Activated T-helper 1 cell treated with anti-CD3 and anti-CD28 coated beads, Interleukin-12 subunit alpha, Interleukin-12 subunit beta, Interleukin-2, Interleukin-4 antibody, amounts not matched to agents 30 ng/mL and 10 ng/mL and 1 ng/mL, durations not matched to agents 14 hours and 24 hours and 36 hours (primary cell): Measurements from ENCODE around the gene NEK9. TPM values are rescaled to one million over a fixed set of nuclear protein-coding genes. Genes with fewer than 3 reads are reported as not detected.
"Not testable (repeated sequence)": the region's sequence is repeated elsewhere in the genome, so short reads cannot be mapped to it uniquely, and the experiment has no call there.

Experiments
- DNase-seq: peaks from one replicate; pipeline ENCODE4 v3.0.0; 2021; ENCODE audit warnings: low spot score
- H3K27ac Mint-ChIP-seq: one replicate; pipeline ENCODE4 v1.8.0; 2021; ENCODE audit warnings: mild to moderate bottlenecking, mixed read lengths
- H3K27me3 Mint-ChIP-seq: one replicate; pipeline ENCODE4 v1.8.0; 2022; ENCODE audit warnings: mild to moderate bottlenecking, moderate library complexity, mixed read lengths; ENCODE audit not compliant: insufficient read depth
- H3K36me3 Mint-ChIP-seq: one replicate; pipeline ENCODE4 v1.8.0; 2021; ENCODE audit warnings: low read depth, mixed read lengths
- H3K4me1 Mint-ChIP-seq: one replicate; pipeline ENCODE4 v1.8.0; 2021; ENCODE audit warnings: low read depth, mixed read lengths
- H3K4me3 Mint-ChIP-seq: one replicate; pipeline ENCODE4 v1.8.0; 2021; ENCODE audit warnings: mild to moderate bottlenecking, moderate library complexity, mixed read lengths
- H3K9me3 Mint-ChIP-seq: one replicate; pipeline ENCODE4 v1.8.0; 2021; ENCODE audit warnings: mixed read lengths
- intact Hi-C: fragments of 100-400 bp; cut with micrococcal nuclease; formaldehyde crosslinking; loops from one replicate; pipeline ENCODE4 v1.15.1; 2024
- total RNA-seq: library from RNA; stranded (reverse); gene quantifications from 2 replicates; pipeline ENCODE4 v1.2.3, GENCODE V29; 2022

Gene NEK9
- total RNA-seq, 1 donor from 2014 or later: 76.8 TPM

- H3K4me3 Mint-ChIP-seq: no peak overlapping the region
- no peak overlapping the region for H3K27ac Mint-ChIP-seq
- H3K4me1 Mint-ChIP-seq: peaks cover 71% of the 10 kb centered on the region
- H3K27me3 Mint-ChIP-seq: no peaks in the 10 kb centered on the region
- no peak for DNase-seq
- H3K36me3 Mint-ChIP-seq: peaks cover 31% of the 10 kb centered on the region
- H3K9me3 Mint-ChIP-seq: no peaks in the 10 kb centered on the region
- intact Hi-C loops: no loop called here
Measured at GRCh38 chr14:75141967-75142366, 15.1 kb upstream of the NEK9 start.

GRCh38 chr14:75141062-75141461 is 14.2 kb upstream of the NEK9 start:
- DNase-seq: no peak
- Mint-ChIP-seq H3K36me3 (peaks cover 25% of the 10 kb centered on the region), H3K4me3 (no peak overlapping the region), H3K4me1 (peaks cover 62% of the 10 kb centered on the region), H3K9me3 (no peaks in the 10 kb centered on the region), H3K27me3 (no peaks in the 10 kb centered on the region), H3K27ac (peak overlapping the region; percentile 41)
- intact Hi-C loops: no loop called here

DNA sequence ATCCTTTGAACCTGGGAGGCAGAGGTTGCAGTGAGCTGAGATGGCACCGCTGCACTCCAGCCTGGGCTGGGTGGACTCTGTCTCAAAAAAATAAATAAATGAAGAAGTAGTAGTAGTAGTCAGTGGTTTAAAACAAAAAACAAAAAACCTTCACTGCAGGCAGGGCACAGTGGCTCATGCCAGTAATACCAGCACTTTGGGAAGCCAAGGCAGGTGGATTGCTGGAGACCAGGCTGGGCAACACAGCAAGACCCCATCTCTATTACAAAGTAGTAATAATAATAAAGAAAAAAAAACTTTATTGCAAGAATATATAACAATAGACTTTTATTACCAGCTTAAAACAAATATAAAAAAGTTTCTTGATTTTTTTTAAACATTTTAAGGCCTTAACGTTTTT is 13.8 kb upstream of the NEK9 start:
- Mint-ChIP-seq H3K27me3 (no peaks in the 10 kb centered on the region), H3K27ac (no peak overlapping the region)
- intact Hi-C loops: no loop called here

DNA sequence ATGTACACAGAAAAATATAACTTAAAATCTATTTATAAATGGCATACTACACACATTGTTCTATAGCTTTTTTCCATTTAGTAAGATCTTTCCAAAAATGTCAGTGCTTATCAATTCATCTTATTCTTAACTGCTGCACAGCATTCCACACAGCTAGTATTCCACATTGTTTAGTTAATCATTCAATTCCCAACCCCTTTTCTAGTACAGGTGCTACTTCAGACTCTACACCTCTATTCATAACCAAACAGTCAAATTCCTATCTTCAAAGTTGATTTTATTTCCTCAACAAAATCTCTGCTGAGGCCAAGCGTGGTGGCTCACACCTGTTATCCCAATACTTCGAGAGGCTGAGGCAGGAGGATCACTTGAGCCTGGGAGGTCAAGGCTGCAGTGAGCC is 12.3 kb upstream of the NEK9 start:
- H3K4me3 Mint-ChIP-seq: no peak overlapping the region
- no peak overlapping the region for H3K27ac Mint-ChIP-seq
- no peaks in the 10 kb centered on the region for H3K9me3 Mint-ChIP-seq
- intact Hi-C loops: loop anchor here (2.0 kb wide), 1 partner anchor 38 kb away; the partner anchor contains the start of gene TMED10
- no peaks in the 10 kb centered on the region for H3K27me3 Mint-ChIP-seq
- peaks cover 27% of the 10 kb centered on the region for H3K36me3 Mint-ChIP-seq
- H3K4me1 Mint-ChIP-seq: peaks cover 47% of the 10 kb centered on the region
- DNase-seq: no peak

More for the DNA sequence above, 13.8 kb upstream of the NEK9 start:
- Mint-ChIP-seq H3K9me3 (no peaks in the 10 kb centered on the region), H3K36me3 (peaks cover 27% of the 10 kb centered on the region), H3K4me3 (no peak overlapping the region), H3K4me1 (peaks cover 60% of the 10 kb centered on the region)
- no peak for DNase-seq

DNA sequence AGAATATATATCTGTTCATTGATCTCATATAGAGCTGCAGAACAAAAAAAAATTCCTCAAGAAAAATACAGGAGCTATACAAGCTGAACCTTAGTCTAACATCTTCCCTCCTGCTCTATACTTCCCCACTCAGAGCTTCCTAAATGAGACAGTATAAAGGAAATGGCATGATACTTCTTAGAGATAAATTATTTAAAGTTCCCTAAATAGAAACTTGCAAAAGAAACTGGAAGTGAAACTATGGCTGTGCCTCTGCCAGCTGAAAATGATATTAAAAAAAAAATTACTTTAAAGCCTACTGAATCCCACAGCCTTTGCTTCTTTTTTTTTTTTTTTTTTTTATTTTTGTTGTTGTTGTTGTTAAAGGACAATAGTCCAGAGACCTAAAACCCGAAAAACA is 11.6 kb upstream of the NEK9 start:
- peaks cover 43% of the 10 kb centered on the region for H3K4me1 Mint-ChIP-seq

GRCh38 chr14:75134644-75135043 is 7.8 kb upstream of the NEK9 start:
- no peak overlapping the region for H3K27ac Mint-ChIP-seq
- no peak for DNase-seq
- peaks cover 25% of the 10 kb centered on the region for H3K4me1 Mint-ChIP-seq
- peaks cover 31% of the 10 kb centered on the region for H3K36me3 Mint-ChIP-seq
- no peaks in the 10 kb centered on the region for H3K27me3 Mint-ChIP-seq
- no peak overlapping the region for H3K4me3 Mint-ChIP-seq
- intact Hi-C loops: no loop called here
- H3K9me3 Mint-ChIP-seq: no peaks in the 10 kb centered on the region

More for the DNA sequence above, 11.6 kb upstream of the NEK9 start:
- H3K27me3 Mint-ChIP-seq: no peaks in the 10 kb centered on the region
- H3K27ac Mint-ChIP-seq: peak overlapping the region; percentile 22
- H3K4me3 Mint-ChIP-seq: no peak overlapping the region
- DNase-seq: no peak
- H3K36me3 Mint-ChIP-seq: peaks cover 27% of the 10 kb centered on the region
- no peaks in the 10 kb centered on the region for H3K9me3 Mint-ChIP-seq
- intact Hi-C loops: loop anchor here (1.0 to 2.0 kb wide), 2 partner anchors 38 to 111 kb away; partner anchors contain the start of gene TMED10

DNA sequence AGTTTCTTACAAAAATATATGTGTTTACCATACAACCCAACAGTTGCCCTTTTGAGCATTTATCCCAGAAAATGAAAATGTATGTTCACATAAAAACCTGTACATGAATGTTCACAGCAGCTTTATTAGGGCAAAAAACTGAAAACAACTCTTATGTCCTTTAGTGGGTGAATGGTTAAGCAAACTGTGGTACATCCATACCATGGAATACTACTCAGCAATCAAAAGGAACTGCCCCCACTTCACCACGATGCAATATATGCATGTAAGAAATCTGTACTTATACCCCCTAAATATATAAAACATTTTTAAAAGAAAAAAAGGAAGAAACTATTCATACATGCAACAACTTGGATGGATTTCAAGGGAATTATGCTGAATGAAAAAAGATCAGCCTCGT is 6.7 kb upstream of the NEK9 start:
- intact Hi-C loops: loop anchor here (2.0 kb wide), 1 partner anchor 353 kb away; no protein-coding TSS in a partner anchor
- no peak for DNase-seq
- no peak overlapping the region for H3K4me3 Mint-ChIP-seq
- peaks cover 18% of the 10 kb centered on the region for H3K4me1 Mint-ChIP-seq
- H3K36me3 Mint-ChIP-seq: peaks cover 30% of the 10 kb centered on the region
- no peaks in the 10 kb centered on the region for H3K27me3 Mint-ChIP-seq
- H3K9me3 Mint-ChIP-seq: no peaks in the 10 kb centered on the region
- no peak overlapping the region for H3K27ac Mint-ChIP-seq

DNA sequence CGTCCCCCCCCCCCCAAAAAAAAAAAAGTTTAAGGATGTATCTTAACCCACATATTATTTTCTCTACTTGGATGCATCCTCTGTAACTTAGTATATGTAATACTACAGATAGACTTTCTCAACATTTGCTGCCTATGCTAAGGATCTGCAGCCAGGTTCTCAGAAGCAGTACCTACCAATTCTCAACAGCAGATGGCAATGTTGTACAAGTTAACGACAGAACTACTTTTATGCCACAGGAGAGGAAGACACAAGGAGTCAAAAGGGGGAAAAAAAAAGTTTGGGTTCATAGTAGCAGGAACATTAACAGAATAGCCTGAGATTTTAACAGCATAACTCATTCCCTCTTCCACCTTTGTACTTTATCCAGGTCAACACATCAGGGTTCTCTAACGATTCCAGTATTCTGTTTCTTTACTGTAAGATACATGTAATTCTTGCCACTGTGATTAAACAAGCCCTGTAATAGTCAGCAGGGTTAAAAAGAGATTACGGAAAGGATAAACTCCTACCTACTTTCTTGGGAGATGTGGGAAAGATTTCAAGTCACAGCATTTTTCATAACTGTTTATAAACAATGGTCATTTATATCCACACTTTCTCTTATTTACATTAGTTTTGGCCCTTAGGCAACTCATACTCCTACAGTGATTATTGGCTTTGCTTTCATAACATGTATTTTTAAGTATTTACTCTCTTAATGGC is 5.7 kb upstream of the NEK9 start:
- DNase-seq: peak; percentile 47
- Mint-ChIP-seq H3K9me3 (no peaks in the 10 kb centered on the region), H3K27me3 (no peaks in the 10 kb centered on the region), H3K36me3 (peaks cover 30% of the 10 kb centered on the region), H3K4me3 (no peak overlapping the region), H3K27ac (peak overlapping the region; percentile 4), H3K4me1 (peaks cover 20% of the 10 kb centered on the region)
- intact Hi-C loops: loop anchor here (1.0 to 2.0 kb wide), 4 partner anchors 117 to 354 kb away; no protein-coding TSS in a partner anchor

DNA sequence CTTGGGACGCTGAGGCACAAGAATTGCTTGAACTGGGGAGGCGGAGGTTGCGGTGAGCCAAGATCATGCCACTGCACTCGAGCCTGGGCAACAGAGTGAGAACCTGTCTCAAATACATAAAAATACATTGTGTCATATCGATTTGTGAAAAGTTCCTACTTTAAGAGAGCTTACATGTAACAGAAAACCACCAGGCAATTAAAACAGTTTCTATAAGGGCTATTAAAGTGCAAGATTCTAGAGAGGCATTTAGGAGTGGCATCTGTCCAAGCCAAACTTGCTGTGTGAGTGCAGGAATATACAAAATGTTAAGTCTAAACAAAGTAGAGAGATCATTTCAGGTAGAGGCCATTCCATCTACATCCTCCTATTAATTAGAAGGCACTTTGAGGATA is 1.7 kb upstream of the NEK9 start:
- peaks cover 45% of the 10 kb centered on the region for H3K4me1 Mint-ChIP-seq
- peak overlapping the region; percentile 93 for H3K4me3 Mint-ChIP-seq
- H3K36me3 Mint-ChIP-seq: peaks cover 34% of the 10 kb centered on the region
- intact Hi-C loops: loop anchor here (5.0 kb wide), 2 partner anchors 366 to 414 kb away; partner anchors contain the start of gene YLPM1
- H3K27ac Mint-ChIP-seq: peak overlapping the region; percentile 7
- no peaks in the 10 kb centered on the region for H3K9me3 Mint-ChIP-seq
- no peaks in the 10 kb centered on the region for H3K27me3 Mint-ChIP-seq
- DNase-seq: no peak

DNA sequence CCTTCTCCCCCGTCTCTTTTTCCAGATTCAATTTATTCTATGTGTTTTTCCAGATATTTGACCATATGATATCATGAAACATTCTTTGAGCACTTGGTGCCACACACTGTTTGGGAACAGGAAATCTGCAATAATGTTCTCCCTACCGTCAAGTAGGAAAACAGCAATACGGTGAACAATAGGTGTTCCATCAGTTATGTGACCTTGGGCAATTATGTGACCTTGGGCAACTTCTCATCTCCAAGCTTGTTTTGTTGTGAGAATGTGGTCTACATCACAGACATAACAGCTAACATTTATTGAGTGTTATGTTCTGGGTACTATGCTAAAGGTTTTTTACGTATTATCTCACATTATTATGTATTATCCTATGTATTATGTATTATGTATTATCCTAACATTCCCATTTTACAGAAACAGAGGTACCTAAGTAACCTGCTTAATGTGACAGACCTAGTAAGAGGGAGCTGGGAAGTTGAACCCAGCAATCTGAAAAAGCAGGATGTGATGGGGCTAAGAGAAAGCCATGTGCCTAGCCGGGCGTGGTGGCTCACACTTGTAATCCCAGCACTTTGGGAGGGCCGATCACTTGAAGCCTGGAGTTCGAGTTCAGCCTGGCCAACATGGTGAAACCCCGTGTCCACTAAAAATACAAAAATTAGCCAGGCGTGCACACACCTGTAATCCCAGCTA is 1.2 kb upstream of the NEK9 start:
- Mint-ChIP-seq H3K4me1 (peaks cover 45% of the 10 kb centered on the region), H3K36me3 (peaks cover 30% of the 10 kb centered on the region), H3K9me3 (no peaks in the 10 kb centered on the region), H3K27ac (peak overlapping the region; percentile 90), H3K27me3 (no peaks in the 10 kb centered on the region), H3K4me3 (peak overlapping the region; percentile 93)
- intact Hi-C loops: loop anchor here (1.0 to 5.0 kb wide), 8 partner anchors 48 to 533 kb away; partner anchors contain the start of genes DLST, ERG28, TMED10 and TTLL5
- no peak for DNase-seq

- Mint-ChIP-seq H3K4me1 (peaks cover 40% of the 10 kb centered on the region), H3K36me3 (peaks cover 25% of the 10 kb centered on the region), H3K4me3 (peak overlapping the region; percentile 93), H3K27ac (peak overlapping the region; percentile 97)
- intact Hi-C loops: loop anchor here (1.0 to 5.0 kb wide), 8 partner anchors 49 to 533 kb away; partner anchors contain the start of genes DLST, ERG28, TMED10 and TTLL5
- H3K27me3 Mint-ChIP-seq, DNase-seq, H3K9me3 Mint-ChIP-seq: not testable (repeated sequence)
Measured at GRCh38 chr14:75127474-75127820, 599 bp upstream of the NEK9 start.

- no peak for DNase-seq
- peak overlapping the region; percentile 93 for H3K4me3 Mint-ChIP-seq
- peaks cover 28% of the 10 kb centered on the region for H3K36me3 Mint-ChIP-seq
- H3K4me1 Mint-ChIP-seq: peaks cover 43% of the 10 kb centered on the region
- no peaks in the 10 kb centered on the region for H3K27me3 Mint-ChIP-seq
- H3K27ac Mint-ChIP-seq: peak overlapping the region; percentile 97
- no peaks in the 10 kb centered on the region for H3K9me3 Mint-ChIP-seq
- intact Hi-C loops: loop anchor here (2.0 to 5.0 kb wide), 6 partner anchors 57 to 535 kb away; partner anchors contain the start of genes DLST, ERG28, TTLL5 and YLPM1
Measured at GRCh38 chr14:75126121-75126544, 715 bp downstream of the NEK9 start.

GRCh38 chr14:75125617-75126016 is 1.2 kb downstream of the NEK9 start:
- H3K4me3 Mint-ChIP-seq: peak overlapping the region; percentile 93
- no peaks in the 10 kb centered on the region for H3K9me3 Mint-ChIP-seq
- H3K27me3 Mint-ChIP-seq: no peaks in the 10 kb centered on the region
- intact Hi-C loops: loop anchor here (2.0 to 5.0 kb wide), 6 partner anchors 57 to 535 kb away; partner anchors contain the start of genes DLST, ERG28, TTLL5 and YLPM1
- peaks cover 29% of the 10 kb centered on the region for H3K36me3 Mint-ChIP-seq
- peak overlapping the region; percentile 97 for H3K27ac Mint-ChIP-seq
- H3K4me1 Mint-ChIP-seq: peaks cover 47% of the 10 kb centered on the region
- no peak for DNase-seq
